K562 (cell line): ENCODE measurements around the gene PAX5. TPM values are rescaled to one million over a fixed set of nuclear protein-coding genes. Genes with fewer than 3 reads are reported as not detected.

Source experiments
- ATF7 ChIP-seq: fragments of 450-650 bp; IDR thresholded peaks from 2 replicates; pipeline ENCODE4 v1.7.1; 2014; ENCODE audit warnings: mild to moderate bottlenecking, moderate library complexity
- CEBPB ChIP-seq: fragments of 450-650 bp; IDR thresholded peaks from 2 replicates; pipeline ENCODE4 v1.6.1; 2016; ENCODE audit warnings: missing genetic modification characterization, missing compliant biosample characterization
- CEBPG ChIP-seq, 3 experiments: fragments of 200-800 bp in 1 of 3; sonication (Bioruptor generic) in 1 of 3; sonication (generic) in 1 of 3; formaldehyde crosslinking in 1 of 3; IDR thresholded peaks in 2 of 3; conservative IDR thresholded peaks in 1 of 3; 2 replicates each; pipeline versions ENCODE4 v1.6.1 to v1.8.0; 2016 to 2022; ENCODE audit warnings: missing compliant biosample characterization in 2 of 3, missing genetic modification characterization in 2 of 3, mild to moderate bottlenecking in 1 of 3, missing genetic modification reagents in 1 of 3
- ELF1 ChIP-seq: fragments of 200-800 bp; sonication (Bioruptor generic); IDR thresholded peaks from 2 replicates; pipeline ENCODE4 v1.6.1; 2016; ENCODE audit warnings: missing genetic modification characterization, missing compliant biosample characterization
- MCM2 ChIP-seq: fragments of 450-650 bp; IDR thresholded peaks from 2 replicates; pipeline ENCODE4 v1.6.1; 2017; ENCODE audit warnings: low read depth, mild to moderate bottlenecking
- MEIS2 ChIP-seq: fragments of 450-650 bp; IDR thresholded peaks from 2 replicates; pipeline ENCODE4 v1.6.1; 2014; ENCODE audit warnings: mild to moderate bottlenecking; ENCODE audit not compliant: partially characterized antibody
- RBM22 ChIP-seq: fragments of 200-400 bp; formaldehyde crosslinking; IDR thresholded peaks from 2 replicates; pipeline ENCODE4 v1.6.1; 2018; ENCODE audit warnings: low read length, low read depth; ENCODE audit not compliant: poor library complexity, severe bottlenecking
- SMARCA4 ChIP-seq: fragments of 450-650 bp; IDR thresholded peaks from 2 replicates; pipeline ENCODE4 v1.6.1; 2016
- SMARCA5 ChIP-seq: fragments of 450-650 bp; IDR thresholded peaks from 2 replicates; pipeline ENCODE4 v1.6.1; 2016
- SUPT5H ChIP-seq: fragments of 450-650 bp; IDR thresholded peaks from 2 replicates; pipeline ENCODE4 v1.6.1; 2016
- ZNF274 ChIP-seq: IDR thresholded peaks from 2 replicates; pipeline ENCODE4 v1.6.1; 2011; ENCODE audit warnings: low read depth, mild to moderate bottlenecking, low read length, moderate library complexity, borderline replicate concordance
- polyA plus RNA-seq, 8 experiments: library from polyadenylated mRNA; depleted of rRNA in 4 of 8; stranded (reverse) in 5 of 8; unstranded in 3 of 8; fragments of >200 nt; fragmentation: Nextera tagmentation in 2 of 8; fragmentation: Illumina TruSeq in 1 of 8; extraction: Ambion mirVana in 2 of 8; extraction: Trizol in 1 of 8; gene quantifications; 2 replicates each; pipeline versions ENCODE4 v1.2.1 to v1.2.3, GENCODE V29; 2011 to 2014; ENCODE audit warnings: inconsistent platforms in 1 of 8, missing spikeins in 1 of 8
- total RNA-seq, 7 experiments: library from RNA; depleted of rRNA in 6 of 7; stranded (reverse); fragments of >200 nt in 6 of 7; fragmentation: Illumina TruSeq in 2 of 7; extraction: Trizol in 2 of 7; gene quantifications; 2 replicates each; pipeline versions ENCODE4 v1.2.1 to v1.2.3, GENCODE V29; 2011 to 2021; ENCODE audit warnings: low replicate concordance in 1 of 7
- TF ChIP-seq, protein P1 (sequence below): fragments of 250-450 bp; sonication (Bioruptor Pico); IDR thresholded peaks from 2 replicates; pipeline ENCODE4 v1.4.0; 2020; ENCODE audit warnings: mild to moderate bottlenecking, moderate library complexity
- TF ChIP-seq, protein P2 (sequence below), 2 experiments: IDR thresholded peaks in 1 of 2; conservative IDR thresholded peaks in 1 of 2; 2 replicates each; pipeline ENCODE4 v1.6.1; 2016; ENCODE audit warnings: low read depth in 2 of 2, mild to moderate bottlenecking in 1 of 2, missing compliant biosample characterization in 1 of 2, missing genetic modification characterization in 1 of 2, moderate library complexity in 1 of 2
- TF ChIP-seq, protein P3 (sequence below): fragments of 250-450 bp; sonication (Bioruptor Pico); IDR thresholded peaks from 2 replicates; pipeline ENCODE4 v1.9.0; 2021; ENCODE audit warnings: mild to moderate bottlenecking
- TF ChIP-seq, protein P4 (sequence below): fragments of 200-800 bp; sonication (Bioruptor generic); IDR thresholded peaks from 2 replicates; pipeline ENCODE4 v1.6.1; 2017; ENCODE audit warnings: missing genetic modification characterization, missing compliant biosample characterization
- TF ChIP-seq, protein P5 (sequence below): fragments of 450-650 bp; formaldehyde crosslinking; IDR thresholded peaks from 2 replicates; pipeline ENCODE4 v1.4.0; 2020; ENCODE audit warnings: mild to moderate bottlenecking, mixed read lengths

PAX5 gene
- total and polyA plus RNA-seq, 9 of the 15 experiments (the other 6 are each of a cell fraction or from before 2014, with no cell fraction given): 0.03 to 0.09 TPM; not detected in 7

DNA sequence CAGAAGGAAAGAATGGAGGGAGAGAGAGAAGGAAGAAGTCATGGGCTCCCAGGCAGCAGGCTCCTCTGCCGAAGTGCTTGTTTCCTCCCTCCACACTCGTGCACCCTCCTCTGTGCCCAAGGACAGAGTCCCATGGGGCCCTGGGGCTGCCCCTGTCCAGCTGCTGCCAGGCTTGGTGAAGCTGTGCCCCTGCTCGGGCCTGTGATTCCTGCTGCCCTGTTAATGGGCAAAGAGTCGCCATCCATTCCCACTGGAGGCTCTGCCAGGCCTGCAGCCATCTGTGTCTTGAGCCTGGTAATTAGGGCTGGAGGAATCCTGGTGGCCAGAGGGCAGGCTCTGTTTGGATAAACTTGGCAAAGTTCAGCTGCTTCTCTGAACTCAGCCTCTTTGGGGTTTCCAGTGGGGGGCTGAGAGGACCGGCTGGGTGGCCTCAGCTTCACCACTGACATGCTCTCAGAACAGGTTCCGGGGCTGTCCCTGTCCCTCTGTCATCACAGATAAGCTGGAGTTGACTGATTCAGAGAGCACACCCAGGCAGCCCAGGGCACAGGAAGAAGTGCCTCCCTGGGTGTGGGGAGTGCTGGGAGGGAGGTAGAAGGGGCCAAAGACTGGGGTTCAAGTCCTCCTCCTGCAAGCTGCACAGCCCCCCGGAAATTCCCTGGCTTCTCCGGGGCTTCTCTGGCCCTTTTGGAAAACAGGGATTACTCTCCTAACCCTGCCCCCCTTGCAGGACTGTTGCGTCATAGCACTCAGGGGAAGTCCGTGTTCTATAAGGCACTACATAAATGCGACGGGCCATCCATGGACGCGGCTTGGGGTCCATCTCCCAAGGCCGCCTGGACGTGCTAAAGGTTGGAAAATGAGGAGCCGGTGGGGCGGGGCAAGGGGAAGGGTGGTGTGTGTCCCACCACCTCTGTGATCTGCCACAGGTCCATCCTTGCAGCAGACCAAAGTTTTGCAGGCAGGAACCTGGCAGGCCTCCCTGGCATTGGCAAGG, 154.8 kb downstream of the PAX5 start (continued):
- TF ChIP-seq RBM22 (no peak), MEIS2 (peak; percentile 81), MCM2 (no peak), SUPT5H (no peak), CEBPB (tag) (peak; percentile 70), ELF1 (tag) (no peak), SMARCA5 (no peak), SMARCA4 (peak; percentile 30; the same call in 1 of the 2 replicates), ZNF274 (no peak), CEBPG (CRISPR knock-in tag; IDR thresholded peaks at IDR 0.05) (peak; percentile 74), CEBPG (tag; conservative IDR thresholded peaks at IDR 0.05 in 1 of 2, IDR thresholded peaks at IDR 0.05 in 1 of 2) (peak; percentile 60 to 85), ATF7 (peak; percentile 57; the same call in 1 of the 2 replicates)
- TF ChIP-seq, protein P1, sequence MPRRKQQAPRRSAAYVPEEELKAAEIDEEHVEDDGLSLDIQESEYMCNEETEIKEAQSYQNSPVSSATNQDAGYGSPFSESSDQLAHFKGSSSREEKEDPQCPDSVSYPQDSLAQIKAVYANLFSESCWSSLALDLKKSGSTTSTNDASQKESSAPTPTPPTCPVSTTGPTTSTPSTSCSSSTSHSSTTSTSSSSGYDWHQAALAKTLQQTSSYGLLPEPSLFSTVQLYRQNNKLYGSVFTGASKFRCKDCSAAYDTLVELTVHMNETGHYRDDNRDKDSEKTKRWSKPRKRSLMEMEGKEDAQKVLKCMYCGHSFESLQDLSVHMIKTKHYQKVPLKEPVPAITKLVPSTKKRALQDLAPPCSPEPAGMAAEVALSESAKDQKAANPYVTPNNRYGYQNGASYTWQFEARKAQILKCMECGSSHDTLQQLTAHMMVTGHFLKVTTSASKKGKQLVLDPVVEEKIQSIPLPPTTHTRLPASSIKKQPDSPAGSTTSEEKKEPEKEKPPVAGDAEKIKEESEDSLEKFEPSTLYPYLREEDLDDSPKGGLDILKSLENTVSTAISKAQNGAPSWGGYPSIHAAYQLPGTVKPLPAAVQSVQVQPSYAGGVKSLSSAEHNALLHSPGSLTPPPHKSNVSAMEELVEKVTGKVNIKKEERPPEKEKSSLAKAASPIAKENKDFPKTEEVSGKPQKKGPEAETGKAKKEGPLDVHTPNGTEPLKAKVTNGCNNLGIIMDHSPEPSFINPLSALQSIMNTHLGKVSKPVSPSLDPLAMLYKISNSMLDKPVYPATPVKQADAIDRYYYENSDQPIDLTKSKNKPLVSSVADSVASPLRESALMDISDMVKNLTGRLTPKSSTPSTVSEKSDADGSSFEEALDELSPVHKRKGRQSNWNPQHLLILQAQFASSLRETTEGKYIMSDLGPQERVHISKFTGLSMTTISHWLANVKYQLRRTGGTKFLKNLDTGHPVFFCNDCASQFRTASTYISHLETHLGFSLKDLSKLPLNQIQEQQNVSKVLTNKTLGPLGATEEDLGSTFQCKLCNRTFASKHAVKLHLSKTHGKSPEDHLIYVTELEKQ (CRISPR knock-in tag): no peak
- TF ChIP-seq, protein P2, sequence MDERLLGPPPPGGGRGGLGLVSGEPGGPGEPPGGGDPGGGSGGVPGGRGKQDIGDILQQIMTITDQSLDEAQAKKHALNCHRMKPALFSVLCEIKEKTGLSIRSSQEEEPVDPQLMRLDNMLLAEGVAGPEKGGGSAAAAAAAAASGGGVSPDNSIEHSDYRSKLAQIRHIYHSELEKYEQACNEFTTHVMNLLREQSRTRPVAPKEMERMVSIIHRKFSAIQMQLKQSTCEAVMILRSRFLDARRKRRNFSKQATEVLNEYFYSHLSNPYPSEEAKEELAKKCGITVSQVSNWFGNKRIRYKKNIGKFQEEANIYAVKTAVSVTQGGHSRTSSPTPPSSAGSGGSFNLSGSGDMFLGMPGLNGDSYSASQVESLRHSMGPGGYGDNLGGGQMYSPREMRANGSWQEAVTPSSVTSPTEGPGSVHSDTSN (CRISPR knock-in tag; IDR thresholded peaks at IDR 0.05; ENCODE audit: low read depth): no peak
- TF ChIP-seq, protein P2 (tag; conservative IDR thresholded peaks at IDR 0.05; ENCODE audit: low read depth): 0 out of 2 replicates have a peak, but pooled peaks have one; percentile 22
- TF ChIP-seq, protein P3, sequence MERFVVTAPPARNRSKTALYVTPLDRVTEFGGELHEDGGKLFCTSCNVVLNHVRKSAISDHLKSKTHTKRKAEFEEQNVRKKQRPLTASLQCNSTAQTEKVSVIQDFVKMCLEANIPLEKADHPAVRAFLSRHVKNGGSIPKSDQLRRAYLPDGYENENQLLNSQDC (CRISPR knock-in tag): no peak
- TF ChIP-seq, protein P4, sequence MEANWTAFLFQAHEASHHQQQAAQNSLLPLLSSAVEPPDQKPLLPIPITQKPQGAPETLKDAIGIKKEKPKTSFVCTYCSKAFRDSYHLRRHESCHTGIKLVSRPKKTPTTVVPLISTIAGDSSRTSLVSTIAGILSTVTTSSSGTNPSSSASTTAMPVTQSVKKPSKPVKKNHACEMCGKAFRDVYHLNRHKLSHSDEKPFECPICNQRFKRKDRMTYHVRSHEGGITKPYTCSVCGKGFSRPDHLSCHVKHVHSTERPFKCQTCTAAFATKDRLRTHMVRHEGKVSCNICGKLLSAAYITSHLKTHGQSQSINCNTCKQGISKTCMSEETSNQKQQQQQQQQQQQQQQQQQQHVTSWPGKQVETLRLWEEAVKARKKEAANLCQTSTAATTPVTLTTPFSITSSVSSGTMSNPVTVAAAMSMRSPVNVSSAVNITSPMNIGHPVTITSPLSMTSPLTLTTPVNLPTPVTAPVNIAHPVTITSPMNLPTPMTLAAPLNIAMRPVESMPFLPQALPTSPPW: 0 out of 2 replicates have a peak, but pooled peaks have one; percentile 11
- TF ChIP-seq, protein P5, sequence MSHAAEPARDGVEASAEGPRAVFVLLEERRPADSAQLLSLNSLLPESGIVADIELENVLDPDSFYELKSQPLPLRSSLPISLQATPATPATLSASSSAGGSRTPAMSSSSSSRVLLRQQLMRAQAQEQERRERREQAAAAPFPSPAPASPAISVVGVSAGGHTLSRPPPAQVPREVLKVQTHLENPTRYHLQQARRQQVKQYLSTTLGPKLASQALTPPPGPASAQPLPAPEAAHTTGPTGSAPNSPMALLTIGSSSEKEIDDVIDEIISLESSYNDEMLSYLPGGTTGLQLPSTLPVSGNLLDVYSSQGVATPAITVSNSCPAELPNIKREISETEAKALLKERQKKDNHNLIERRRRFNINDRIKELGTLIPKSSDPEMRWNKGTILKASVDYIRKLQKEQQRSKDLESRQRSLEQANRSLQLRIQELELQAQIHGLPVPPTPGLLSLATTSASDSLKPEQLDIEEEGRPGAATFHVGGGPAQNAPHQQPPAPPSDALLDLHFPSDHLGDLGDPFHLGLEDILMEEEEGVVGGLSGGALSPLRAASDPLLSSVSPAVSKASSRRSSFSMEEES: no peak
